Stimulated activated CD4-positive, alpha-beta T cell treated with anti-CD3 and anti-CD28 coated beads, TNF-alpha, amount 100 ng/mL, for 48 hours (primary cell): ENCODE measurements around the gene GNAL.
"Not testable (repeated sequence)": the region's sequence is repeated elsewhere in the genome, so short reads cannot be mapped to it uniquely, and the experiment has no call there.

Experiments
- DNase-seq, 3 donors: peaks; one replicate each; pipeline ENCODE4 v3.0.0-alpha.2; 2020; ENCODE audit warnings: low read depth in 3 of 3

Gene GNAL

GRCh38 chr18:11906926-11907874, 218.1 kb downstream of the GNAL start:
- no peak for DNase-seq

DNA sequence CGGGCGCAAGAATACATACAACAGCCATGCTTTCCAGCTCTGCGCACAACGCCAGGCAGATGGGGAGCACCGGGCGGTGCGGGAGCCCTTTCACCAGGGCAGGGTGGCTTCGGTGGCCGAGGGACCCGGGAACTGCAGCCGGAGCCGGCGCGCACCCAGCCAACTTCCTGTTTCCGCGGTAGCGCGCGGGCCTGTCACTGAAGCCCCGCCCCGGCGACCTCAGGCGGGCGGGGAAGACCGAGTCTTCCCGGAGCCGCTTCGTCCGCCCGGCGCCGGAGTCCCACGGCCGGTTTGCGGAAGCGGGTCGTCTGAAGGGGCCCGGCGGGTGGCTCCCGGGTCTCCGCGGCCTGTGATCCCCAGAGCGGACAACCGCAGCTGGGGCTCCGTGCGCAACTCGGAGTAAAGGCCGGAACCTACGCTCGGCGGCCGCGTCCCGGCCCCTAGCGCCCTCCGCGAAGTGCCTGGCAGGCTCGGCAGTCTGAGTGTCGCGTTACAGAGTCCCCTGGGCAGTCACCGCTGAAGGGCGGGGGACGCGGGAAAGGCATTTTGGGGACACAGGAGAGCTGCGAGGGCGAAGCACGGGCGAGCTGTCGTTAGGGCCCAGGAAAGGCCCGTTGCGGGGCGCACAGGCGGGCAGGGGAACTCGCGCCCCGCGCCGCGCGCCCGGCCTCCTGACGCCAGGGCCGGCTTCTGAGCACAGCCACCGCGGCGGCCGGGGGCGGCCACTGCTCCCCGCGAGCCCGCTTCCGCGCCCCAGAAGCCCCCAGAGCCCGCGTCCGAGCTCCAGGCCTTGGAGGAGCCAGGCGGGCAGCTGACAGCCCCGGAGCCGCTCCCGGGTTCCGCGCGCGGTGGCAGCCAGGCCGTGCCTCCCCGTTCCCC, 219.4 kb downstream of the GNAL start, which contains the start of gene MPPE1:
TSS of gene MPPE1 (minus strand) at position 136 of the 879 bp plus-strand sequence. CDS start 11,053 bp downstream, outside the sequence.
- DNase-seq = peak; percentile 70 to 78 (median 77)

DNA sequence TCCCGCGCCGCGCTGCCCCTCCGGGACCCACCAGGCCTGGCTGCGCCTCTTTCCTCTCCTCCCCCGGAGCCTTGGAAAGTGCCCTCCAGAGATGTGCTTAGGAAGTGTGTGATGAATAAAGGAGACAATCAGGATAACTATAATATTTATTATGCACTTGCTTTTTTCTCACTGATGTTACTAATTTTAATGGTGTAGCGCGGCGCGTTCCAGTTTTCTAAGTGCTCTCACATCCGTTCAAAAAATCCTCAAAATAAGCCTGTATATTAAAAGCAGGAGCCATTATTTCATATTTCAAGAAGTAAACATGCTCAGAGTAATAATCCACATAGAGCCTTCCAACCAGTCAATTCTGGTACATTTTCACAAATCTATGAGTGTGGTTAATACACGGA, 220.0 kb downstream of the GNAL start:
- DNase-seq = no peak

DNA sequence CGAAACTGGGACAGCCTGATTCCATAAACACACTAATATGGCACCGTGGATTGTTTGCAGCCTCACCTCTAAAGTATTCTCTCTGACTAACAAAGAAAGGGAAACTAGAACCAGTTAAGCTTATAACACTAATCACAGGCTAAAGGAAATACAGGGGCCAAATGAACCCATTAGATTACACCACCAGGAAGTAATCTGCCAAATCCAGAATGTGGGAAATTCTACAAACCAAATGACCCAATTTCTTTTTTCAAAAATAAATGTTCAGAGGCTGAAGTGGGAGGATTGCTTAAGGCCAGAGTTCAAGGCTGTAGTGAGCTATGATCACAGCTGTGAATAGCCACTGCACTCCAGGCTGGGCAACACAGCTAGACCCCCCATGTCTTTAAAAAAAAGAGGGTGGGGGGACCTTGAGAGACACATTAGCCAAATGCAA, 220.5 kb downstream of the GNAL start:
- DNase-seq = no peak

GRCh38 chr18:11916880-11917279, 227.8 kb downstream of the GNAL start:
- DNase-seq = not testable (repeated sequence)

DNA sequence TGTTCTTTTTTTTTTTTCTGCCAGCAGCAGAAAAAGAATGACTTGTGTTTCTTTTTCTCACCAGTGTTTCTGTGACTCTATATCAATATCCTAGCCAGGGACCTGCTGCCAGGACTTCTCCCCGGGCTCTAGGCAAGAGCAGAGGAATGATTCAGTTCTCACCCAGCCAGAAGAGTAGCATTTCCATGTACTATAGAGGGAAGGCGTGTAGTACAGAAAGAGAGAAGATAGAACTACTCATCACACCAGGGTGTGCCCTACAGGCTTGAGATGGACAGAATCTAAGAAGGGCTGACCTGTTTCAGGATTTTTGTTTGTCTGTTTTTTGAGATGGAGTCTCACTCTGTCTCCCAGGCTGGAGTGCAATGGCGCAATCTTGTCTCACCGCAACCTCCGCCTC, 230.5 kb downstream of the GNAL start:
- DNase-seq = not testable (repeated sequence)

GRCh38 chr18:11923450-11923849, 234.4 kb downstream of the GNAL start:
- DNase-seq = no peak

DNA sequence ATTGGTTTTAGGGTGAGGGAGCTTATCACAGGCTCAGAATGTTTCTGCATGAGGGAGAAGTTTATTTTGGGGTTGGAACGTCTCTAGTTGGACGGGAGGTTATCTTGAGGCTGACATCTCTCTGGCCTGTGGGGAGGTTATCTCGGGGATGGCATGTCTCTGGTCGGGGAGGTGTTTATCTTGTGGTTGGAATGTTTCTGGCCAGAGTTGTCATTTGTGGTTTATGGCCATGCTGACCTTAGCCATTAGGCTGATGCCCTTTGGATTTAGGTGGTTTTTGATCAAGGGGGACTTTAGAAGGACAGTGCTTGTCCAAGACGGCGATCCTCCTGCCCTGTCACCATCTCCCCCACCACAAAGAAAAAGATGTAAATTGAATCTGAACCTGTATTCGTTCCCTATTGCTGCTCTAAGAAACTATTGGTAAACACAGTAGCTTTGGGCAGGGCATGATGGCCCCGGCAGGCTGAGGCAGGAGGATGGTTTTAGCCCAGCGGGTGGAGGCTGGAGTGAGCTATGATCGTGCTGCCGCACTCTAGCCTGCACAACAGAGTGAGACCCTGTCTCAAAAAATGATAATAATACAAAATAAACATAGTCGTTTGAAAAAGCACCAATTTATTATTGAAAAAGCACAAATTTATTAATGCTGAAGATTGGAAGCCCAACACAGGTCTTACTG, 236.9 kb downstream of the GNAL start:
- DNase-seq = no peak

- DNase-seq = no peak
Observed at GRCh38 chr18:11927497-11927896, 238.4 kb downstream of the GNAL start.

DNA sequence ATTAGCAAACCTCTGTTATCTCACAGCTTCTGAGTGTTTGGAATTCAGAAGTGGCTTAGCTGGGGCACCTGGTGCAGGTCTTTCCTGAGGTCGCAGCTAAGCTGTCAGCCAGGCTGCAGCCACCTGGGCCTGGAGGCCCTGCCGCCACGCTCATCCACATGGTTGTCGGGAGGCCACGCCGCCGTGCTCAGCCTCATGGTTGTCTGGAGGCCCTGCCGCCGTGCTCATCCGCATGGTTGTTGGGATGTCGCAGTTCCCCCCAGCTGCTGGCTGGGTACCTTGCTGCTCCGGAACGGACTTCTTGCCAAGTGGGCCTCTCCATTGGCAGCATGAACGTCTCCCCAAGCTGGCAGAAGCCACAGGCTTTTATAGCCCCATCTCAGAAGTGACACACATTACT, 243.3 kb downstream of the GNAL start:
- DNase-seq = no peak
